GM23248 (cell line): Measurements from ENCODE around the gene ETHE1.

ENCODE experiments used
- EZH2 ChIP-seq: fragments of 200-600 bp; sonication (generic); IDR thresholded peaks from 2 replicates; pipeline ENCODE4 v1.6.1; 2018; ENCODE audit warnings: antibody characterized with exemption, mild to moderate bottlenecking; ENCODE audit not compliant: insufficient read depth, poor library complexity, severe bottlenecking
- EZH2phosphoT487 ChIP-seq: fragments of 200-600 bp; sonication (generic); IDR thresholded peaks from 2 replicates; pipeline ENCODE4 v1.6.1; 2018; ENCODE audit warnings: antibody characterized with exemption, moderate library complexity, mild to moderate bottlenecking, low read depth; ENCODE audit not compliant: insufficient read depth

GRCh38 chr19:43552616-43553015 lies 25.6 kb upstream of the ETHE1 start:
- TF ChIP-seq EZH2 (no peak), EZH2phosphoT487 (no peak)
